ACHN (cell line): ENCODE data around the gene GLRA1.
A peak's percentile ranks its signal among the peaks of the same experiment; 100 is the strongest.

Experiments
- DNase-seq: peaks from one replicate; pipeline ENCODE4 v3.0.0-alpha.2; 2015
- in situ Hi-C: cut with HindIII; loops from 2 replicates; pipeline ENCODE4 v1.10.0; 2017; ENCODE audit warnings: low sequenced_read_pairs, low pct_ligation_motif_present, low pct_unique_long_range_greater_than_20kb

GLRA1 gene

DNA sequence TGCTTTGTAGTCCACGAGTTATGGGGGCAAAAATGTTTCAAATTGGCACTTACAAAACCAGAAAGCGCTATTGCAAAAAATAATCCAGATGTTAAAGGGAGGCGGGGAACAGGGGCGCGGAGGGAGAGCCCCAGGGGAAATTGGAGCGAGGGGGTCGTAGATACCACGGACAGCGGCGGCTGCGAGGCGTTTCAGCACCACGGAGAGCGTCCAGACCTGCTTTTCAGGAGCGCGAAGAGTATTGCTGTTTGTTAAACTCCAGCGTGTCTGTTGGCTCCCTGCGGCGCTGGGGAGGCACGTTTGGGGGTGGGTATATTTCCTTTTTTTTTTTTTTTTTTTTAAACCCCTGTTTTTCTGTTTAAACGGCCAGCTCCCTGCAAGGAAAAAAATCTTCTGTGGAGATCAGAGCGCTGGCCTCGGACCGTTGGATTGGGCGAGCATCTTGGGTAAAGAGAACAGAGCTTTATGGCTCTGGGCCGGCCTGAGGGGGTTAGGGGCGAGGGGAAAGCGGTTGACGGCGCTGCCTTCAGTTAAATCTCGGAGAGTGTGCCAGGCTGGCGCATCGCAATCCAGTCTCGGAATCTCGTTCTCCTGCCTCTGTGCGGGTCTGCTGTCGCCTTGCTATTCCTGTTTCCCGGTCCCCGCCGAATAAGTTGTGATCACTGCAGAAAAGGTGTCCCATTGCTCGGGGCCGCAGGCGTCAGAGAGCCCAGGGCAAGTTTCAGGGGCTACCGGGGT lies at the start of gene GLRA1:
Gene GLRA1, minus strand, starts transcription at position 288 of the 738 bp plus-strand sequence. CDS start 302 bp downstream, outside the sequence.
- in situ Hi-C loops: no loop called here
- peak; percentile 46 for DNase-seq

DNA sequence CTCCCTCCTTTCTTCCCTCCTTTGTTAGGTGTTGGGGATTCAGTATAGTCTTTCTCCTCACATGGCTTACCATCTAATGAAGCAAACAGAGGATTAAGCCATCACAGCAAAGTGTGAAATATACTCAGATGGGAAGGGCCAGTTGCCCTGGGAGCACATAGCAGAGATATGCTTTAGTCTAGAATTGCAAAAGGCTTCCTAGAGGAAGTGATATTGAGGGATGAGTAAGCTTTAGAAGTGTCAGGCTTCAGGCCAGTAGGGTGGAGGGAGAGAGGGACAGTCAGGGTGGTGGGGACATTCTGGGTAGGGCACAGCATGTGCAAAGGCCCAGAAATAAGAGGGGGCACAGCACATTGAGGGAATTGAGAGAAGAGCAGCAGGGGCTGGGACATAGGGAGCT lies 46.2 kb upstream of the GLRA1 start:
- DNase-seq: no peak
- in situ Hi-C loops: no loop called here

DNA sequence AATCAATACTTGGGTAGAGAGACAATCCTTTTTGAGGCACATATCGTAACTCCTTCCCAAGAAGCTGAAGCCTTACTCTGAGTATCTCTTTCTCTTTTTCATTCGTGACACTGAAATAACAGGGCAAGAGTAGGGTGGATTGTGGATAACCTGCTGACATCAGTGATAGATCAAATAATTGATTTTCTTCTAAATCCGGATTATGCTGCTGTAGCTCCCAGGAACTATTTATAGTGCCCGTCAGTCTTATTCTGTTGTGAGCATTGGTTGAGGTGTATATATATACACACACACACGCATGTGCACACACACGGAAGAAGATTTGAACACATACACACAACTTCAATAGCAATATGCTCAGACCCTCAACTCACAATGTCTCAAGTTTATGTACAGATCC lies 43.2 kb upstream of the GLRA1 start:
- in situ Hi-C loops: no loop called here
- no peak for DNase-seq

DNA sequence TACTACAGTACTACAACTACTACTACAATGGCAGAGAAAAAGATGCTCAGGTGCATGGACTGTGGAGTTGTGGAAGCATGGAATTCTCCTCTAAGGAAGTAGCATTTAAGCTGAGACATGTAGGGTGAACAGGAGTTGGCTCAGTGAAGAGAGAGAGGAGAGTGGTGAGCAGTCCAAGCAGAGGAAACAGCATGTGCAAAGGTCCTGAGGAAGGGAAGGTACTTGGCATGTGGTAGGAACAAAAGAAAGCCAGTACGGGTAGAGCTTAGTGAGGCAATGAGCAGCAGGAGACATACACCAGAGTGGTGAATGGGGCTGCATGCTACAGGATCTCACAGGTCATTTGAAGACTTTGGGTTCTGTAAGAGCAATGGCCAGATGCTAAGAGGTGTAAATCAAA lies 41.4 kb upstream of the GLRA1 start:
- in situ Hi-C loops: no loop called here
- no peak for DNase-seq

DNA sequence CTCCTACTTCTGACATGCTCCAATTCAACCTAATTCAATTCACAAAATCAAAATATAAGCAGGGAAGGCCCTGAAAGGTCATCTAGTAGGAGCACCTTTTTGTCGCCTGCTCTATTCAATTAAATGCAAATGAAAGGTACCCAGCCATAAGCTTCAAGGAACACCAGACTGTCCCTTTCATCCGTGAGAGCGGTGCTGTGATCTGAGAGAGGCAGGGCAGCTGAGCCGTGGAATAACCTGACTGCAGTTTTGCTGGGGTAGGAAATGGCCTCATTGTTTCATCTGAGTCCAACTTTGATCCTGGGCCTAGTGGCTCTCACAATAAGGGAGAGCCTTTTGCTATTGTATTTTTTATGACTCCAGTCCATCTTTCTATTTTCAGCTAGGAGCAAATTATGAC lies 39.8 kb upstream of the GLRA1 start:
- no peak for DNase-seq
- in situ Hi-C loops: no loop called here

DNA sequence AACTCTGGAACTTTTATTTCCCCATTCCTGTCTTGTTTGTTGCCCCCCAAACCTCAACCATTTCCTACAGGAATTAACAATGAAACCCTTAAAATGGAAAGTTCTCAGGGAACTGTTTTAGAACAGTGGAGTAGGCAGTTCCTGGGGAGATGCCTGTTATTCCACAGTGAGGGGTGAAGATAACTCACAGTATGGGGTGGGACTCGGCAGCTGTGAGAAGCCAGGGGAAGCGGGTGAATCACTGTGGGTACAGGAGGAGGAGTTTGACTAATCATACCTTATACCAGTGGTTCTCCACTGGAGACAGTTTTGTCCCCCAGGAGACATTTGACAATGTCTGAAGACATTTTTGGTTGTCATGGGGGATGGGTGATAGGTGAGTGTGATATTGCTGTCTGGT lies 36.9 kb upstream of the GLRA1 start:
- DNase-seq: no peak
- in situ Hi-C loops: no loop called here

DNA sequence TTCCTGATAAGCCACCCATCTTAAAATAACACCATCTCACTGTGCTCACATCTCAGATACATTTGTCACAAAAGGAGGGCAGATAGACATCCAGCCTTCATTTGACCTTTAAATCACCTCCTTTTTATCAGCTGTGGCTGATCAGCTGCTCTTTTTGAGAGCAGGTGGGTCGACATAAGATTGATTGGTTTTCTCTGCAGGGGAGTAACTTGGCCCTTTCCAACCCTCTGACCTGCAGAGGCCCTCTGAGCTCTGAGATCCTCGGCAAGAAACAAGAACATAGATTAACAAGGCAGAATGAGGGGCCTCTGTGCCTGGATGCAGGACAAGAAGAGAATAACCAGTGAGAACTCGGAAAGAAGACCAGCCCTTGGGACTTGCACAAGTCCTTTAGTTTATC lies 33.5 kb upstream of the GLRA1 start:
- in situ Hi-C loops: no loop called here
- DNase-seq: no peak

DNA sequence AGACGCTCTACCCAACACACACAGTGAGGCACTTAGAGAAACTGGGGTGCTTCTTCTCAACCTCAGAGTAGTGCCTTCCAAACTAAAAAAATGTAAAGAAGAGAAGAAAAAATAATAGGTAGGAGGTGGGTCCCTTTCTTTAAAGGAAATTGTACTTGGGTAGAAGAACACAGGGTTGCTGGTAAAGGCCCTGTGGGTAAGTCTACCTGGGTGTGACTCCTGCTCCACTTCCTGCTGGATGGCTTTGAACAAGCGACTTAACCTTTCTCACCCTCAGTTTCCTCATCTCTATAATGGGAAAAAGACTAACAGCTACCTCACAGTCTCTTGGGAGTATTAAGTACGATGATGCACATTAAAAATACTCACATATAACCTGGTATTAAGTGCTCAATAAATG lies 32.1 kb upstream of the GLRA1 start:
- in situ Hi-C loops: no loop called here
- no peak for DNase-seq

DNA sequence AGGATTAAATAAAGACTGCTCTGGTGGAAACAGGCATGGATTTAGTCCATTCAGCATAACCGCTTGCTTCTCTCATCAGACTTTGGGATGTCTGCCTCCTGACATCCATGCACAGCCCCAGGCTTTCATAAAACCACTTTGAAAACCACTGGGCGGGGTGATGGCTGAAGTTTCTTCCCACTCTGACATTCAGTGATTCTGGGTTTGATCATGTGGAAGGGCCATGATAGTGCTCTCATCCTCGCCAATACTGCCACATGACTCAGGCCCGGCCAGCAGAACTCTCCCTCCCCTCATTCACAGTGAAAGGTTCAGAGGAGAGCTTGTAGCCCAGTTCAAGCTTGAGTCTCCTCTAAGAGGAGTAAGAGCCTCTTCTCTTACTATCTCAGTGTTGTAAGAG lies 29.6 kb upstream of the GLRA1 start:
- no peak for DNase-seq
- in situ Hi-C loops: no loop called here

DNA sequence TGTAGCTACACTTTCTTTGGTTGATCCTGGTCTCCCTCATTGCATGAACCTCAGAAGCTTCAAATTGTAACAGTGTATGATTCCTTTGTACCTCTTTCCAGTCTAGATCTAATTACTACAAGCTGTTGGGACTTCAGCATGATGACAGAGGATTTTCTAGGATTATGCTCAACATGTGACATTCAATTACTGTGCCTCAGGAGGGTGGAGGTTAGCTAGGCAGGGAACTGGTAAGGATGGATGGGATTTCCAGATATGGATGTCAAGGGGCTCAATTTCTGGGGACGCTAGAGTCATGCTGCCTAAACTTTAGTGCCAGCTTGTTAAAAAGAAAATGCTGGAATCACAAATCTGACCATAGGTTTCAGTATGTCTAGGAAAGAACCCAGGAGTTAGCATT lies 29.2 kb upstream of the GLRA1 start:
- DNase-seq: no peak

DNA sequence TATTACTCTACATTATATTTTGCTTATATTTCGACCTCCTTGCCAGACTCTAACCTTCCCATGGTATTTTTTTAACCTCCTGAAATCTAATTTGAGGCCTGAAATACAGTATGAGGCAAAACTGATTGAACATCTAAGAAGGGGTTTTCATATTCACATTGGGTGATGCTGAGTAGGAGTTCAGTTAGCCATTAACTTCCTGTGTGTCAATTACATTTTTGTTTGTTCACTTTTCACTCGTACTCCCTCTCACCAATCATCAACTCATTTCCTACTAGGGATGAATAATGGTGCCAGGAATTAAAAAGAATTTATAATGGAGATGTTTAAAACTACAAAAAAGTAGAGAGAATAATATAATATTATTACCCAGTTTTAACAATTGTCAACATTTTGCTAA lies 27.6 kb upstream of the GLRA1 start:
- in situ Hi-C loops: no loop called here
- DNase-seq: no peak

More for the DNA sequence above, 29.2 kb upstream of the GLRA1 start:
- in situ Hi-C loops: no loop called here

DNA sequence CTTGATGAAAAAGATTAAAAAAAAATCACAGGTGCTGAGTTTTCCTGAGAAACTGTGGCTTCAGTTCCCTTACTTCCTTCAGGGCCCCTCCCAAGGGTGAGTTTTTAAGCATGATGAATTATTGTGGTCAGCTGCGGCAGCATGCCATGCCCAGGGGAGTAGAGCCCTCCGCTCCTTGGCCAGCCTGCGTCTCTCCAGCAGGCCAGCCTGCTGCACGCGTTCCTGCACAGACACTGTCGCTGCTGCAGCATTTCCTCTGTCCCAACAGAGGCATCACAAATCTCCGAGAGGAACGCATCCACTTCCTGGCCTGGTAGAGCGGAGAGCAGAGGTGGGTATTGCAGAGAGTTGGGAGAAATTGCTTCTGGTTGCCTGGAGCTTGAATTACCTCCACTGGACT lies 26.1 kb upstream of the GLRA1 start:
- no peak for DNase-seq
- in situ Hi-C loops: no loop called here

DNA sequence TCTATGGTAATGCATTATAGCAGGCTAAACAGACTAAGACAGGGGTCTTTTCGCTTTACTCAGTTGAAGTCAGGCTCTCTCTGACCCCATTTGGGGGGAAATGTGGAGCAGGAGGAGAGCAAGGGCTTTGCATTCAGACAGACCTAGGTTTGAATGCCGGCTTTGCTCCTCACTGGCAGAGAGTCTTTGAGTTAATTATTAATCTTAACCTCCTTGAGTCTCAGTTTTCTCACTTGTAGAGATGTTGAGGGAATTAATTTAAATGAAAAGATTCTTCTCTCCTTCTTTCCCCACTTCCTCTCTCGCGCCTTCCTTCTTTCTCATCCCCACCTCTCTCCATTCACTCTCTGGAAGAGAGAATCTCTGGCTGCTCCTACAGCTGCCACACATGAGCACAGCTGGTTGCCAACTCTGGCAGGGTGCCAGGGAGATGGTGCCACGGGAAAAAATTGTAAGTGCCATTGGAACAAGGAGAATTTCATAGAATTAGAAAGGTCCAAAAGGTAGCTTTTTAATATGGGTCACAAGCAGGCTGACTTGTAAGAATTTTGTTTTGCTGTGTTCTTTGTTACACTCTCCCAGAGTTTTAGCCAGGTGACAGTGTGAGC lies 25.2 kb upstream of the GLRA1 start:
- peak; percentile 11 for DNase-seq

DNA sequence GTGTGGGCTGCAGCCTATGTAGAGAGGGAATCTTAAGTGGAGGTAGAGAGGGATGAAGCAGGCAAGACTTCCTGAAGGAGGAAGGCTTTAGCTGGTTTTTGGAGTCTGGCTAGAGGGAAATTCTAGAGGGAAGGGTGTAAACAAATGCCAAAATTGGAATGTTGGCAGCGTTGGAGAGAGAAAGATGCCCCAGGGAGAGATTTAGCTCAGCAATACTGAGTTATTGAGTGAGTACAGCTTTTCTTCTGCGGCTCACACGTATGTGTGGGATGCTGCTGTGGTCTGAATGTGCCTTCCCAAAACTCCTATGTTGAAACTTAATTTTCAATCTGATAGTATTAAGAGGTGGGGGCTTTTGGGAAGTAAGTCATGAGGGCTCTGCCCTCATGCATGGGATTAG lies 24.5 kb upstream of the GLRA1 start:
- in situ Hi-C loops: no loop called here

More for the DNA sequence above, 25.2 kb upstream of the GLRA1 start:
- in situ Hi-C loops: no loop called here

DNA sequence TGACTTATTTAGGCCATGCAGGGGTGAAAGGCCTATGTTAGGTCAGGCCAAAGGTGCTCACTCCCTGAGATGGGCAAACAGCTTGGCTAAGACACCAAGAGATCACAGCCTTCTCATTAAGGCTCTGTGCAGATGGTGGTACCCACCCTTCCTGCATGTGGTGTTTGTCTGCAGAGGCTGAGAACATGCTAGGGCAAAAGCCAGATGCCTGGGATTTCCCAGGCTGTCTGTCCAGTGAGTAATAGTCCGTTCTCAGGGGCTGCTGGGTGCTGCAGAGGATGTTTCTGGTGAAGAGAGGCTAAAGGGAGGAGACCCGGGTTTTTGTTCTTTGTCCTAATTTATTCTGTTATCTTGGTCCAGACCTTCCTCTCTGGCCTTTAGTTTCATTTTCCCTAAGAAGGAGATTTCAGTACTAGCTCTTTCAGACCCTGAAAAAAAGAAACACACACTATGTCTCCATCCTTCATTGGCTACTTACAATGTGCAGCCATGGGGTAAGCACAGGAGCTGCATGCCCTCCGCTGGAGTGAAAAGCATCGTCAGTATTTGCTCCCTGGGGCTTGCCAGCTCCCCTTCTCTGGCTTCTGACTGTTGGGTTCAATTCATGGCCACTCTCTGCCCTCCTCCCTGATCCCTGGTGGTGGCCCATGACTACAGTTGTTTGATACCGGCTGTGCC lies 23.4 kb upstream of the GLRA1 start:
- no peak for DNase-seq
- in situ Hi-C loops: no loop called here

More for the DNA sequence above, 24.5 kb upstream of the GLRA1 start:
- DNase-seq: no peak

DNA sequence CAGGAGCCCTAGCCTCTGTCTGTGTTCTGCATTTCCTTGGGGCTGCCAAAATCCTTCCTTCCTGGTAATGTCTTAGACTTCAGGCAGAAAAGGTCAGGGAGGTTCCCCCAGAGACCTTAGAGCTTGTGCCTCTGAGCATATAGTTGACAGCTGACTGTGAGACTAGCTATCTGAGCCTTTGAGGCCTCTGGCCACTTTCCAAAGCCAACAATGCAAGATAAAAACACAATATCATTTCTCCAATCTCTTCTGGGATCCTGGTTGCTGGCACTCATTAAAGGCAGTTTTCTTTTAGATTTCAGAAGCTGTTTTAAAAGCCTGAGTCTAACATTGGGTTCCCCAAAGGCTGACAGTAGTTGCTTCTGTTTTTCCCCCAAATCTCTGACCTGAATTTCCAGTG lies 13.2 kb upstream of the GLRA1 start:
- DNase-seq: no peak
- in situ Hi-C loops: no loop called here

DNA sequence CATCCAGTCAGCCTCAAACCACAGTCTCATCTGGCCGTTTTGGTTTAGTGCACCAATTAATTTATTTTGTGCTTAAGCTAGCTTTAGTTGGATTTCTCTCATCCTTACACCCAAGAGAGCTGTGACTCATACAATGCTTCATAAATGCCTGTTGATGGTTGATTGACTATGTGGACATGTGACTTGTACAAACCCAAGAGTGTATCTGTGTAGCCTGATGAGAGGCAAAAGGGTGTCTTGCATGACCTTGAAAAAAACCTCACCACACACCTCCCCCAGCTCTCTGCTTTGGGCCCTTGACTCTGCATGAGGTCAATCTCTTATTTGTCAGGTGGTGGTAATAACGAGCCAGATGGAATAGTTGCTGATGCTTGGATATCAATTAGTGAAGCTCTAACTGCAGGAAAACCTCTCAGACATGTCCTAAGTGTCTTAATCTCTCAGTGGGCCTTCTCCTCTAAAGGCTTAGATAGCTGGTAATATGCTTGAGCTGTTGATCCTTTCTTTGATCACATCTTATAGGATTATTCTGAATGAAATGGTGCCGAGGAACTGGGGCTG lies 10.6 kb upstream of the GLRA1 start:
- in situ Hi-C loops: no loop called here
- DNase-seq: no peak

DNA sequence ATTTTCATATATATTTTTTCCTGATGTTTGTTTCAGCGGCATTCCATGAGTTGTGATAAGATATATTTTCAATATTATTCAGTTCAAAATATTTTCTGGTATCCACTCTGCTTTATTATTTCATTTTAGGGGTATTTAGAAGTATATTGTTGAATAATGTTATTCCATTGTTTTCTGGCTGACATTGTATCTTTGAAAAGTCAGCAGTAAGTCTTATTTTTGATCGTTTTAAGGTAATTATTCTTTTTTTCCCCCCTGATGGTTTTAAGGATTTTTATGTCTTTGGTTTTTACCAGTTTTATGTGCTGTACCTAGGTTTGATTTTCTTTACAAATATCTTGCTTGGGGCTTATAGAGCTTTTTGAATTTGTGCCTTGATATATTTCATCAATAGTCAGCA lies 6.6 kb upstream of the GLRA1 start:
- in situ Hi-C loops: no loop called here
- no peak for DNase-seq

DNA sequence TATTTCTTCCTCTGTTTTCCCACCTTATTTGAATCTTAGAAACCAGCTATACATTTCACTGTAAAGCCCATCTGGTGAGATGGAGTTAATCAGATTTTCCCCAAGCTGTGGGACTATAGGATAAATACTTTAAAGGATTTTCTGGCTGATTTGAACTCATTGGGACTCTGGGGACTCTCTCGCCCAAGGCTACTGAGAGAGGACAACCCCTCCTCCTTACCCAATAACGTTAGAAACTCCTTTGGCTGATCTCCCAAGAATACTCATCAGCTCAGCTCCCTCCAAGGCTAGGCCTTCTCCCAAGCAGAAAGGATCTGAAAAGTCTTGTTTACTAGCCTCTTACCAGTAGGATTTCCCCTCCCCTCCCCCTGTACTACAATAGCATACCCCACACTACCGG lies 1.5 kb upstream of the GLRA1 start:
- DNase-seq: no peak
- in situ Hi-C loops: no loop called here

DNA sequence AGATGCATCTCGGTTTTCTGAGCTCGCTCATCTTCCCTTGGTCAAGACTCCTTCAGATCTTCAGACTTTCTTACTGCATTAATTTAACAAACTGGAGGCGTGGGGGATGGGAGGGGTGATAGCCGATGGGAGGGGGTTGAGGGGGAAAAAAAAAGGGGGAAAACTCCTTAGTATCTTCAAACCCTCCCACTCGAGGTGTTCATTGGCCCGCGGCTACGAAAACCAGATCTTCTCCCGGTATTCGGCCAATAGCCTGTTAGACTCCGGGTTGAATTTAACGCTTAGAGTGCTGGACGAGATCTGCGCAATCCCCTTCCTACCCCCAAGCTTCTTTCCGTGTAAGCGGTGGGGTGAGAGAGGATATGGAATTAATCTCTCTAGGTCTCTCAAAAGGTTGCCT lies 689 bp upstream of the GLRA1 start:
- in situ Hi-C loops: no loop called here
- no peak for DNase-seq
